Hematopoietic multipotent progenitor cell treated with erythropoietin and hydrocortisone succinate and interleukin-3 and kit ligand, for 8 days (in vitro differentiated cells): ENCODE measurements around the gene DNAAF1.

Experiments used
- DNase-seq: peaks from one replicate; pipeline ENCODE4 v3.0.0-alpha.2; 2015

Gene DNAAF1

GRCh38 chr16:84124257-84125073 is 20.6 kb upstream of the DNAAF1 start:
- DNase-seq = no peak

- DNase-seq = no peak
These were observed 14.0 kb upstream of the DNAAF1 start for GRCh38 chr16:84131117-84131516.

DNA sequence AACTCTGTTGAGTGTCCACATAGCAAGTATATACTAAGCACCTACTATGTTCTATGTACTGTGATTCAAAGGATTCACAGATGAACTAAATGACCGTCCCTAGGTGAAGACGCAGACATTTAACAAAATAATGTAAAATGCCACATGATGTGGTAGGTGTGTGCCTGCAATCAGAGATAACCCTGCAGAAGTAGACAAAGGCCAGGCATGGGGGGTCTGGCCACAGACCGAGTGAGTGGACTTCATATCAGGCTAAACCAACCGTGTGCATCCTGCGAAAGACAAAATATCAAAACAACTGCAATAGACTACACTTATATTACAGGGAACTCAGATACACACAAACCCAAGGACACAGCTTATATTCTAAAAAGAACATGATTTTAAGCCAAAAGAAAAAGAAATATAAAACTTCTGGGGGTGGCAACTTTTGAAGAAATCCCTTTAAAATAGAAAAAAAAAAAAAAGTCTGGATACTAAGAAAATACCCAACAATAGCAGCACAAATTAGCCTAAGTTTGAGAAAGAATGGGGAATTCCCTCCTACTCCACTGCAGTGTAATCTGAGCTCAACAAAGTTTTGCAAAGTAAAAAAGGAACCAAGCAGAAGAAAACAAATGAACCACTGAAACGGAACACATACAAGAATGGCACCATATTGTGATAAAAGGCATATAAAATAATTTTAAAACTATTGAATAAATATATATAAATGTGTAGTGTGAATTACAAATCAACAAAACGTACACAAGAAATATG is 12.4 kb upstream of the DNAAF1 start:
- no peak for DNase-seq

- no peak for DNase-seq
These were observed 8.6 kb upstream of the DNAAF1 start for GRCh38 chr16:84136331-84137125.

DNA sequence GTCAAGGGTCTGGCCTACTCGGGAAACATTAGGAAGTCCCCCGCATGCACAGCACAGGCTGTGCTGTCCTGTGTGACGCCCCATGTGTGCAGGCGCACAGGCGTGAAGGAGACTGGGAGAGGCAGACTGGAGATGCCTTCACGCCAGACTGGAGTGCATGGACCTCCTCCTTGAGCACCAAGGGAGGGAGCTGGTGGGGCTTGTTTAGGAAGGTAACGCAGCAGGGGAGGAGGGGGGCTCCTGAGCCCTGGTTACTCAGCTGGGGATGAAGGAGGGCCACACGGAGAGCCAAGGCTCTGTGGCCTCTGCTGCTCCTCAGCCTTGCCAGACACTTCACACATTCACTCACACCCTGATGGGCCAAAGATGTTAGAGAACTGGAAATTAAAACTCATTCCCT is 7.8 kb upstream of the DNAAF1 start:
- no peak for DNase-seq

DNA sequence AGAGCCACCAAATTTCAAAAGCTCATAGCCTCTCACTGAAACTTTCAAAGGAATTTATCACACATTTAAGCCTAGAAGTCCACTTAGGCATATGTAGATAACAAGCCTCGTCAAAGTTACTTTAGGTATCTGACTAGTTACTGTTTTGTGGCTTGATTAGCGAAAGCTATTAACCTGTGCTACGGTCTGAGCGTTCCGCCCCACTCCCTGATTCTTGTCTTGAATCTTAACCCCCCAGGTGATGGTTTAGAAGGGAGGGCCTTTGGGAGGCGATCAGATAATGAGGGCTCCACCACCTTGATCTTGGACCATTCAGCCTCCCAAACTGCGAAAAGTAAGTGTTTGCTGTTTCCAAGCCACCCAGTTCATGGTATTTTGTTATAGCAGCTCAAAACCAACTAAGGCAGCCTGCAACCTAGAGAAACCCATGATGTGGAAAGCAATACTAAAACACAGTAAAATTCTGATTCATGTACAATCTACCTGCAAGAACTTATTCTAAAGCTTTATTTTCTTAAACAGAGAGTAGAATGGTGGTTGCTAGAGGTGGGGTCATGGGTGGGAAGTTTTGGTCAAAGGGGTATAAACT is 7.2 kb upstream of the DNAAF1 start:
- no peak for DNase-seq

DNA sequence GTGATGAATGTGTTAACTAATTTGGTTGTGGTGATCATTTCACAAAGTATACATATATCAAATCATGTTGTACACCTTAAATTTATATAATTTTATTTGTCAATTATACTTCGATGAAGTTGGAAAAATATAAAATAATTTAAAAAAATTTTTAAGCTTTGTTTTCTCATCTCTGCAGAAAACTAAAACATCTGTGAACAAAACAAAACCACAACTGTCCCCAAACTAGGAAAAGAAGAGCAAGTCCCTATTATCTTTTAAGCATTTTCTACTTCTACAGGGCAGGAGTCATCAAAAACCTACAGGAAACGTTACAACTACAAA is 6.6 kb upstream of the DNAAF1 start:
- DNase-seq = no peak

- no peak for DNase-seq
These were observed 6.1 kb upstream of the DNAAF1 start for GRCh38 chr16:84138824-84139627.

GRCh38 chr16:84139628-84140258 is 5.4 kb upstream of the DNAAF1 start:
- no peak for DNase-seq

DNA sequence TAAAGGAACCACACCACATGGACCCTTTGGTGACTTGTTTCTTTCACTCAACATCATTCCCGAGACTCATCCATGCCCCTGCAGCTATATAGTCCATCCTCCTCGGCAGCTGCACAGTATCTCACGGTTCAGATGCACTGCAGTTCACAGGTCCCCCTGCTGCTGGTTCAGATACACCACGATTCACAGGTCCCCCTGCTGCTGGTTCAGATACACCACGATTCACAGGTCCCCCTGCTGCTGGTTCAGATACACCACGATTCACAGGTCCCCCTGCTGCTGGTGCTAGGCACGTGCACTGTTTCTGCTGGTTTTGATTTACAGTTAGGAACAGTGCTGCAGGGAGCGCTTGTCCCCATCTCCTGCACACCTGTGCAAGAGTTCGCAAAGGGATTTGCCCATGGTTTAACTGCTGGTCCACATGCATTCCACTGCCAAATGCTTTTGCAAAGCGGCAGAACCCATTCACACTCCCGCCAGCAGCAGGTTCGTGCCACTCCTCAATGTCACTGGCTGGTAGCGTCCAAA is 3.9 kb upstream of the DNAAF1 start:
- peak; percentile 22 for DNase-seq

- DNase-seq = no peak
These were observed 2.0 kb upstream of the DNAAF1 start for GRCh38 chr16:84143081-84143480.

GRCh38 chr16:84143784-84144199 is 1.3 kb upstream of the DNAAF1 start:
- no peak for DNase-seq

DNA sequence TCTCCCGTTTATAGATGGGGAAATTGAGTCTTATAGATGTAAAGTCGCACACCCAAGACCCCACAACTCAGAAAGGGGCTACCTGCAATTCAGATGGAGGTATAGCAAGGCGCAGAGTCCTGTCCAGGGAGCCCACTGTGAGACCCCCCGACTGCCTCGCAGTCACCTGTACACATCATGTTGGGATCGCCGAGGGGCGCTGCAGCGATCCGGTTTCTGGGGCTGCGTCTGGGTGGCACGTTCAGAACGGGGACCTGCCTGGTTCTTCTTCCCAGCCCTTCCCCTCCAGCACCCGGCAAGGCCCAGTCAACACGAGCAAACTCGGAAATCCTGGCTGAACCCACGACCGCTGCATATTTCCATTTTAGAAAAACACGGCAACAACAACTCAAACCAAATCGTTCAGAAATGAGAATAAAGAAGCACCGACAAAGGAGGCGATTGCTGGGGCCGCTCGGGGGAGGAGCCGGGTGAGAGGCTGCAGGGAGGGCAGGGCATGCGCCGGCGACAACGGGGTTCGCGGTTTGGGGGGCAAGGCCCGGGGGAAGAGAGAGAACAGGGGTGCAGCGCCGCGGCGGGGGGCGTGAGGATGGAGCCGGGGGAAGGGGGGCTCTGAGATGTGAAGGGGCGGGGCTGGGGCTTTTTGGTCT is 774 bp upstream of the DNAAF1 start:
- peak; percentile 32 for DNase-seq

DNA sequence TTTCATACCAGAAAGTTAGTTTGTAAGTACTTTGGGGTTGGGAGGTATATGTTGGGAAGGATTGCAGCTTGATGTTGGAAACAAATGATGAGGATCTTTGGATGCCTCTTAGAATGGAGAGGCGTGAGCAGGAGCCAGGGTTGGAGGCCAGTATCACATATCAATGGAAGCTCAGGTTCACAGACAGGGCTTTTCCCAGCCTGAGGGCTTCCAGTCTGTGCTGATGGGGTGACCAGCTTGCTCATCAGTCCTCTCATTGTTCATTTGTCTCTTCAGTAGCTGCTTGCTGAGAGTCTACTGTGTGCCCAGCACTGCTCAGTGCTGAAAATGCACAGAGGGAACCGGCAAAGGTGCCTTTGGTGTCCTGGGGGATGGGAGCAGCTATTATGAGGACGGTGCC is 5.8 kb downstream of the DNAAF1 start:
- no peak for DNase-seq

DNA sequence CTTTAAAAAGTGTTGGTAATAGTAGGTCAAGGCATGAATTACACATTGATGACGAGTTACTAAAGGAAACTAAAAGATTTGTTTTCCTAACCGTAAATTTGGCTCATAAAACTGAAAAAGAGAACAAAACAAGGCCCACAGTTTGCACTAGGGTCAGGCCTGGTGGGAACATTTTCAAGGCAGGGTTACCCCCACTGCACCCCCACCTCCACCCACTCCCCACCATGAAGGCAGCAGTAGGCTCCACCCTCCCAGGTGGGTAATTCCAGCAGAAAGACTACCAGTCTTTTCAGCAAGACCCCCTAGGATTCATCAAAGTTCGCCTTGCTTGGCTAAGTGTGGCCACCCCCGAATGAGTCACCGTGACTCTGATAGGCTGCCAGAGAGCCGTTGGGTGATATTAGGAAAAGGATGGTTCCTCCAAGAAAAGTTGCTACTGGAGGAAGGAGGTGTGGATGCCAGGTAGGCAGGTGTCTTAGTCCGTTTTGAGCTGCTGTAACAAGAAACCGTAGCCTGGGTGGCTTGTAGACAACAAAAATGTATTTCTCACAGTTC is 8.6 kb downstream of the DNAAF1 start:
- no peak for DNase-seq

DNA sequence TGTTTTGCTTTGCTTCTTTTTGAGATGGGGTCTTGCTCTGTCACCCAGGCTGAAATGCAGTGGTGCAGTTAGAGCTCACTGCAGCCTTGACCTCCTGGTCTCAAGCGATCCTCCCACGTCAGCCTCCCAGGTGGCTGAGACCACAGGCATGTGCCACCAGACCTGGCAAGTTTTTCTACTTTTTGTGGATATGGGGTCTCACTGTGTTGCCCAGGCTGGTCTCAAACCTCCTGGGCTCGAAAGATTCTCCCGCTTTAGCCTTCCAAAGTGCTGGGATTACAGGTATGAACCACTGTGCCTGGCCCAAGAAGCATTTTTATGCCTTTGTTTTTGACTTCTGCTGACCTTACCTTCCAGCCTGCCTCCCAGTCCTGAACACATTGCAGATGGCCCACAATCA is 10.1 kb downstream of the DNAAF1 start:
- DNase-seq = no peak

GRCh38 chr16:84155771-84156170 is 10.7 kb downstream of the DNAAF1 start:
- peak; percentile 67 for DNase-seq

- peak; percentile 27 for DNase-seq
These were observed 11.3 kb downstream of the DNAAF1 start for GRCh38 chr16:84156342-84156784.

DNA sequence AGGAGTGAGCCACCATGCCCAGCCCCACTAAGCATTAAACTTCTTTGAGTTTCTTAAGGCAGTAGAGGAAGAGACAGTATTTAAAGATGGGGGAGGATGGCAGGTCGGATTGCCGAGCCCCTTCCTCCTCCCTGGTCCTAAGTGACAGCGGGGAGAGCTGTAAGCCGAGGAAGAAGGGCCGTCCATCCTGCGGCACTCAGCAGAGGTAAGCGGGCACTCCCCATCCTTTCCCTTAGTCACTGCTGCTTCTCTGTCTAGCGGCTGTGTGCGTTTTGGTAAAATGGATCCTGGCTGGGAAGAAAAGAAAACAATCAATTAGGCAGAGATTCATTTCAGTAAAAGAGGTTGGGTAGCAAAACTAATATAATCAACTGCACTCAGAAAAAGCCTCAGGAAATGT is 13.9 kb downstream of the DNAAF1 start:
- DNase-seq = no peak

- no peak for DNase-seq
These were observed 14.7 kb downstream of the DNAAF1 start for GRCh38 chr16:84159800-84160199.

DNA sequence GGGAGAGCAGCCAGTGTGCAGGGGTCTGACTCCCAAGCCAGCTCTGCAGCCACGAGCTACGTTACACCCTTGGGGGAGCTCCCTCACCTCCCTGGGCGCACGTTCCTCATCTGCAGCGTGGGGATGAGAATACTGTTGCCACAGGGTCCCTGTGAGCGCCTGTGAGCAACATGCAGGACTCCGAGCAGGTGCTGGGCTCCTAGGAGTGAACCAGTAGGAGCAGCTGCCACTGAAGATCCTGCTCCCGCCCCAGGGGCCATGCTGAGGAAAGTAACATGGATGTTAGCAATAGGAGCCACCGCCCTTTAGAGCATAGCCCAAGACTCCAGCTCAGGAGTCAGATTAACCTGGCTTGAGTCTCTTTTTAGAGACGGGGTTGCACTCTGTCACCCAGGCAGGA is 15.9 kb downstream of the DNAAF1 start:
- DNase-seq = no peak
